ENCODE results near the gene SLC24A4.

The SLC24A4 gene

GRCh38 chr14:92368001-92368400, 45.0 kb downstream of the SLC24A4 start:
- no peak for DNase-seq (ENCODE audit: low read depth in 2 of 3, low spot score in 2 of 3)

GRCh38 chr14:92369097-92369496, 46.1 kb downstream of the SLC24A4 start:
- DNase-seq (ENCODE audit: low read depth in 2 of 3, low spot score in 2 of 3): no peak

GRCh38 chr14:92372230-92372629, 49.3 kb downstream of the SLC24A4 start:
- DNase-seq (ENCODE audit: low read depth in 2 of 3, low spot score in 2 of 3): no peak

GRCh38 chr14:92373336-92373735, 50.4 kb downstream of the SLC24A4 start:
- DNase-seq (ENCODE audit: low read depth in 2 of 3, low spot score in 2 of 3): no peak

- DNase-seq (ENCODE audit: low read depth in 2 of 3, low spot score in 2 of 3): no peak
Measured at GRCh38 chr14:92380131-92380530, 57.2 kb downstream of the SLC24A4 start.

GRCh38 chr14:92380582-92380981, 57.6 kb downstream of the SLC24A4 start:
- no peak for DNase-seq (ENCODE audit: low read depth in 2 of 3, low spot score in 2 of 3)

- no peak for DNase-seq (ENCODE audit: low read depth in 2 of 3, low spot score in 2 of 3)
Measured at GRCh38 chr14:92382677-92383076, 59.7 kb downstream of the SLC24A4 start.

GRCh38 chr14:92383805-92384204, 60.8 kb downstream of the SLC24A4 start:
- no peak for DNase-seq (ENCODE audit: low read depth in 2 of 3, low spot score in 2 of 3)

GRCh38 chr14:92384461-92385133, 61.6 kb downstream of the SLC24A4 start:
- no peak for DNase-seq (ENCODE audit: low read depth in 2 of 3, low spot score in 2 of 3)

- no peak for DNase-seq (ENCODE audit: low read depth in 2 of 3, low spot score in 2 of 3)
Measured at GRCh38 chr14:92385561-92385960, 62.6 kb downstream of the SLC24A4 start.

GRCh38 chr14:92386165-92386564, 63.2 kb downstream of the SLC24A4 start:
- DNase-seq (ENCODE audit: low read depth in 2 of 3, low spot score in 2 of 3): no peak

GRCh38 chr14:92386637-92387036, 63.7 kb downstream of the SLC24A4 start:
- DNase-seq (ENCODE audit: low read depth in 2 of 3, low spot score in 2 of 3): no peak

GRCh38 chr14:92387578-92387977, 64.6 kb downstream of the SLC24A4 start:
- DNase-seq (ENCODE audit: low read depth in 2 of 3, low spot score in 2 of 3): no peak

- DNase-seq (ENCODE audit: low read depth in 2 of 3, low spot score in 2 of 3): no peak
Measured at GRCh38 chr14:92389598-92390158, 66.7 kb downstream of the SLC24A4 start.

- DNase-seq (ENCODE audit: low read depth in 2 of 3, low spot score in 2 of 3): no peak
Measured at GRCh38 chr14:92391726-92392125, 68.8 kb downstream of the SLC24A4 start.

- no peak for DNase-seq (ENCODE audit: low read depth in 2 of 3, low spot score in 2 of 3)
Measured at GRCh38 chr14:92392711-92393110, 69.7 kb downstream of the SLC24A4 start.

GRCh38 chr14:92397150-92397952, 74.4 kb downstream of the SLC24A4 start:
- DNase-seq (ENCODE audit: low read depth in 2 of 3, low spot score in 2 of 3): no peak

- no peak for DNase-seq (ENCODE audit: low read depth in 2 of 3, low spot score in 2 of 3)
Measured at GRCh38 chr14:92397953-92398564, 75.1 kb downstream of the SLC24A4 start.

GRCh38 chr14:92398888-92399636, 76.1 kb downstream of the SLC24A4 start:
- DNase-seq (ENCODE audit: low read depth in 2 of 3, low spot score in 2 of 3): no peak

- no peak for DNase-seq (ENCODE audit: low read depth in 2 of 3, low spot score in 2 of 3)
Measured at GRCh38 chr14:92400579-92401444, 77.8 kb downstream of the SLC24A4 start.

All from activated CD8-positive, alpha-beta memory T cell treated with anti-CD3 and anti-CD28 coated beads for 48 hours (primary cell).